ENCODE measurements around the gene PLD6. TPM values are rescaled to one million over a fixed set of nuclear protein-coding genes. Genes with fewer than 3 reads are reported as not detected.
"Not testable (repeated sequence)": the region's sequence is repeated elsewhere in the genome, so short reads cannot be mapped to it uniquely, and the experiment has no call there.

The PLD6 gene
- 2.4 and 3.0 TPM in 2 replicates for total RNA-seq (2012; rRNA removed)

- Histone ChIP-seq H3K4me3 (ENCODE audit: low read length) (peak within 1 kb of the TSS; percentile 76), H3K4me1 (ENCODE audit: control insufficient read depth, insufficient read depth, low read length) (peaks cover 41% of the 10 kb centered on the region), H3K9ac (ENCODE audit: low read depth, low read length) (peak within 1 kb of the TSS; percentile 80), H3K36me3 (ENCODE audit: insufficient read depth, low read length) (peaks cover 4% of the 10 kb centered on the region), H3K9me3 (replicated peaks; ENCODE audit: low read length) (no peaks in the 10 kb centered on the region), H3K27me3 (ENCODE audit: control insufficient read depth, insufficient read depth, low read length) (no peaks in the 10 kb centered on the region), H3K4me2 (ENCODE audit: low read length) (peak within 1 kb of the TSS; percentile 98)
Measured at GRCh38 chr17:17206124-17206912, at the start of gene PLD6. Gene PLD6, minus strand, starts transcription at chr17:17206333. Its CDS starts 47 bp downstream, at chr17:17206286.

- peaks cover 59% of the 10 kb centered on the region for H3K36me3 ChIP-seq (ENCODE audit: insufficient read depth, low read length)
- not testable (repeated sequence) for H3K4me2 ChIP-seq (ENCODE audit: low read length); H3K9me3 ChIP-seq (replicated peaks; ENCODE audit: low read length); H3K9ac ChIP-seq (ENCODE audit: low read depth, low read length); H3K4me1 ChIP-seq (ENCODE audit: control insufficient read depth, insufficient read depth, low read length); H3K4me3 ChIP-seq (ENCODE audit: low read length); H3K27me3 ChIP-seq (ENCODE audit: control insufficient read depth, insufficient read depth, low read length)
Measured at GRCh38 chr17:17255689-17256088, 49.6 kb upstream of the PLD6 start.

GRCh38 chr17:17254036-17254435, 47.9 kb upstream of the PLD6 start:
- Histone ChIP-seq H3K36me3 (ENCODE audit: insufficient read depth, low read length) (peaks cover 50% of the 10 kb centered on the region), H3K4me1 (ENCODE audit: control insufficient read depth, insufficient read depth, low read length) (no peaks in the 10 kb centered on the region), H3K27me3 (ENCODE audit: control insufficient read depth, insufficient read depth, low read length) (no peaks in the 10 kb centered on the region), H3K9me3 (replicated peaks; ENCODE audit: low read length) (no peaks in the 10 kb centered on the region), H3K9ac (ENCODE audit: low read depth, low read length) (no peak overlapping the region), H3K4me3 (ENCODE audit: low read length) (no peak overlapping the region), H3K4me2 (ENCODE audit: low read length) (no peak overlapping the region)

GRCh38 chr17:17253406-17253805, 47.3 kb upstream of the PLD6 start:
- no peaks in the 10 kb centered on the region for H3K4me1 ChIP-seq (ENCODE audit: control insufficient read depth, insufficient read depth, low read length)
- H3K4me3 ChIP-seq (ENCODE audit: low read length): no peak overlapping the region
- H3K27me3 ChIP-seq (ENCODE audit: control insufficient read depth, insufficient read depth, low read length): no peaks in the 10 kb centered on the region
- H3K4me2 ChIP-seq (ENCODE audit: low read length): no peak overlapping the region
- H3K9ac ChIP-seq (ENCODE audit: low read depth, low read length): no peak overlapping the region
- no peaks in the 10 kb centered on the region for H3K9me3 ChIP-seq (replicated peaks; ENCODE audit: low read length)
- peaks cover 47% of the 10 kb centered on the region for H3K36me3 ChIP-seq (ENCODE audit: insufficient read depth, low read length)

- Histone ChIP-seq H3K9me3 (replicated peaks; ENCODE audit: low read length) (no peaks in the 10 kb centered on the region), H3K9ac (ENCODE audit: low read depth, low read length) (no peak overlapping the region), H3K36me3 (ENCODE audit: insufficient read depth, low read length) (peaks cover 53% of the 10 kb centered on the region), H3K27me3 (ENCODE audit: control insufficient read depth, insufficient read depth, low read length) (no peaks in the 10 kb centered on the region), H3K4me1 (ENCODE audit: control insufficient read depth, insufficient read depth, low read length) (no peaks in the 10 kb centered on the region), H3K4me2 (ENCODE audit: low read length) (no peak overlapping the region), H3K4me3 (ENCODE audit: low read length) (no peak overlapping the region)
Measured at GRCh38 chr17:17252149-17252661, 46.1 kb upstream of the PLD6 start.

- Histone ChIP-seq H3K27me3 (ENCODE audit: control insufficient read depth, insufficient read depth, low read length) (no peaks in the 10 kb centered on the region), H3K4me3 (ENCODE audit: low read length) (no peak overlapping the region), H3K4me2 (ENCODE audit: low read length) (no peak overlapping the region), H3K36me3 (ENCODE audit: insufficient read depth, low read length) (peaks cover 41% of the 10 kb centered on the region), H3K9ac (ENCODE audit: low read depth, low read length) (no peak overlapping the region), H3K4me1 (ENCODE audit: control insufficient read depth, insufficient read depth, low read length) (no peaks in the 10 kb centered on the region), H3K9me3 (replicated peaks; ENCODE audit: low read length) (no peaks in the 10 kb centered on the region)
Measured at GRCh38 chr17:17246879-17247278, 40.7 kb upstream of the PLD6 start.

GRCh38 chr17:17243163-17243562, 37.0 kb upstream of the PLD6 start:
- Histone ChIP-seq H3K9ac (ENCODE audit: low read depth, low read length) (no peak overlapping the region), H3K36me3 (ENCODE audit: insufficient read depth, low read length) (peaks cover 27% of the 10 kb centered on the region), H3K27me3 (ENCODE audit: control insufficient read depth, insufficient read depth, low read length) (no peaks in the 10 kb centered on the region), H3K4me3 (ENCODE audit: low read length) (no peak overlapping the region), H3K9me3 (replicated peaks; ENCODE audit: low read length) (no peaks in the 10 kb centered on the region), H3K4me2 (ENCODE audit: low read length) (no peak overlapping the region), H3K4me1 (ENCODE audit: control insufficient read depth, insufficient read depth, low read length) (peaks cover 3% of the 10 kb centered on the region)

GRCh38 chr17:17242246-17242645, 36.1 kb upstream of the PLD6 start:
- Histone ChIP-seq H3K27me3 (ENCODE audit: control insufficient read depth, insufficient read depth, low read length) (no peaks in the 10 kb centered on the region), H3K4me2 (ENCODE audit: low read length) (no peak overlapping the region), H3K4me1 (ENCODE audit: control insufficient read depth, insufficient read depth, low read length) (peaks cover 6% of the 10 kb centered on the region), H3K36me3 (ENCODE audit: insufficient read depth, low read length) (peaks cover 18% of the 10 kb centered on the region), H3K9me3 (replicated peaks; ENCODE audit: low read length) (no peaks in the 10 kb centered on the region), H3K9ac (ENCODE audit: low read depth, low read length) (no peak overlapping the region), H3K4me3 (ENCODE audit: low read length) (no peak overlapping the region)

GRCh38 chr17:17241656-17242055, 35.5 kb upstream of the PLD6 start:
- H3K4me1 ChIP-seq (ENCODE audit: control insufficient read depth, insufficient read depth, low read length): peaks cover 6% of the 10 kb centered on the region
- H3K9me3 ChIP-seq (replicated peaks; ENCODE audit: low read length): no peaks in the 10 kb centered on the region
- no peak overlapping the region for H3K9ac ChIP-seq (ENCODE audit: low read depth, low read length)
- no peak overlapping the region for H3K4me3 ChIP-seq (ENCODE audit: low read length)
- no peaks in the 10 kb centered on the region for H3K27me3 ChIP-seq (ENCODE audit: control insufficient read depth, insufficient read depth, low read length)
- H3K4me2 ChIP-seq (ENCODE audit: low read length): no peak overlapping the region
- peaks cover 12% of the 10 kb centered on the region for H3K36me3 ChIP-seq (ENCODE audit: insufficient read depth, low read length)

- no peak overlapping the region for H3K4me2 ChIP-seq (ENCODE audit: low read length)
- no peak overlapping the region for H3K4me3 ChIP-seq (ENCODE audit: low read length)
- H3K36me3 ChIP-seq (ENCODE audit: insufficient read depth, low read length): no peaks in the 10 kb centered on the region
- H3K27me3 ChIP-seq (ENCODE audit: control insufficient read depth, insufficient read depth, low read length): no peaks in the 10 kb centered on the region
- peaks cover 16% of the 10 kb centered on the region for H3K4me1 ChIP-seq (ENCODE audit: control insufficient read depth, insufficient read depth, low read length)
- no peak overlapping the region for H3K9ac ChIP-seq (ENCODE audit: low read depth, low read length)
- no peaks in the 10 kb centered on the region for H3K9me3 ChIP-seq (replicated peaks; ENCODE audit: low read length)
Measured at GRCh38 chr17:17239832-17240231, 33.7 kb upstream of the PLD6 start.

GRCh38 chr17:17237026-17237799, 31.1 kb upstream of the PLD6 start, which contains the start of gene FLCN:
Gene FLCN, minus strand, starts transcription at chr17:17237168. Its CDS starts 9,031 bp downstream, at chr17:17228137.
- peak within 1 kb of the TSS; percentile 89 for H3K4me3 ChIP-seq (ENCODE audit: low read length)
- H3K36me3 ChIP-seq (ENCODE audit: insufficient read depth, low read length): peaks cover 5% of the 10 kb centered on the region
- H3K9me3 ChIP-seq (replicated peaks; ENCODE audit: low read length): no peaks in the 10 kb centered on the region
- H3K4me1 ChIP-seq (ENCODE audit: control insufficient read depth, insufficient read depth, low read length): peaks cover 17% of the 10 kb centered on the region
- H3K9ac ChIP-seq (ENCODE audit: low read depth, low read length): peak within 1 kb of the TSS; percentile 99
- H3K27me3 ChIP-seq (ENCODE audit: control insufficient read depth, insufficient read depth, low read length): no peaks in the 10 kb centered on the region
- peak within 1 kb of the TSS; percentile 93 for H3K4me2 ChIP-seq (ENCODE audit: low read length)

Data from skeletal muscle satellite cell (primary cell).